Ovary (tissue), 9 donors: Measurements from ENCODE around the gene NFE2L3. TPM values are rescaled to one million over a fixed set of nuclear protein-coding genes. Genes with fewer than 3 reads are reported as not detected.

Source experiments
- DNase-seq, 5 donors: peaks; one replicate each; pipeline ENCODE4 v3.0.0-alpha.2; 2019 to 2020
- H3K27ac ChIP-seq, 2 donors: fragments of 200-600 bp; one replicate each; pipeline versions ENCODE4 v1.5.1 to v1.8.0; 2019 to 2022
- H3K27me3 ChIP-seq: fragments of 200-600 bp; one replicate; pipeline ENCODE4 v1.8.0; 2022
- H3K36me3 ChIP-seq: fragments of 200-600 bp; sonication (generic); one replicate; pipeline ENCODE4 v1.5.1; 2019
- H3K4me1 ChIP-seq: one replicate; pipeline ENCODE4 v1.8.1; 2013; ENCODE audit warnings: mild to moderate bottlenecking, moderate library complexity; ENCODE audit not compliant: insufficient read depth
- H3K4me3 ChIP-seq: fragments of 200-600 bp; sonication (generic); one replicate; pipeline ENCODE4 v1.5.1; 2017
- H3K9me3 ChIP-seq, 2 donors: fragments of 200-600 bp in 1 of 2; sonication (generic) in 1 of 2; one replicate each; pipeline versions ENCODE4 v1.5.1 to v1.8.1; 2013 to 2019; ENCODE audit warnings: mild to moderate bottlenecking in 1 of 2, moderate library complexity in 1 of 2
- EP300 ChIP-seq: sonication (generic); formaldehyde crosslinking; IDR thresholded peaks from one replicate; pipeline ENCODE4 v1.6.1; 2017; ENCODE audit warnings: antibody characterized with exemption
- POLR2A ChIP-seq: fragments of 450-650 bp; IDR thresholded peaks from one replicate; pipeline ENCODE4 v1.6.1; 2017; ENCODE audit warnings: antibody characterized with exemption, mild to moderate bottlenecking, moderate library complexity
- WGBS, 3 donors: extraction: QIAGEN DNeasy Blood & Tissue Kit in 1 of 3; methylation state at CpG; one replicate each; pipeline versions ENCODE4 v1.1.5 to v1.1.7; 2013 to 2017; 5-methylcytosine and 5-hydroxymethylcytosine counted together
- intact Hi-C, 4 donors: fragments of 100-400 bp; cut with DNase I; formaldehyde crosslinking; loops; one replicate each; pipeline versions ENCODE4 v1.11.0 to v1.15.1; 2022 to 2023
- polyA plus RNA-seq, 2 donors: library from polyadenylated mRNA; stranded (reverse); fragments of 200-250 nt in 1 of 2; fragments of 350-450 nt in 1 of 2; fragmentation: Illumina TruSeq in 1 of 2; extraction: RNeasy Lipid Tissue Mini Kit (QIAGEN cat#74804) in 1 of 2; gene quantifications; one replicate each; pipeline ENCODE4 v1.2.3, GENCODE V29; 2013 to 2014
- total RNA-seq, 7 donors: library from RNA; depleted of rRNA in 2 of 7; stranded (reverse); fragments of >200 nt in 2 of 7; fragmentation: NEBNext Ultra II Directional in 3 of 7; extraction: Animal tissue kit (Norgen Biotek cat#: 25700) in 3 of 7; gene quantifications; one replicate each; pipeline versions ENCODE4 v1.1.0 to v1.2.4, GENCODE V29; 2016 to 2023
- TF ChIP-seq, protein P1 (sequence below), 3 donors: fragments of 450-650 bp in 2 of 3; fragments of 200-600 bp in 1 of 3; IDR thresholded peaks; one replicate each; pipeline versions ENCODE4 v1.5.1 to v1.8.0; 2016 to 2022; ENCODE audit warnings: antibody characterized with exemption in 3 of 3, mild to moderate bottlenecking in 1 of 3
- donor health status: DM: no; HTN: no; CAD: no; lungs with moderate emphysema.
- donor health status: DM: no; HTN: no; CAD: no.
- donor health status: Bipolar disorder and iron deficiency.
- donor health status: DM: yes; HTN: yes; CAD: no.
- donor health status: DM: no; HTN: no; CAD: no.
- donor health status: DM: yes; HTN: yes; CAD: no.

NFE2L3 gene
- total and polyA plus RNA-seq, 9 donors = 0.45 to 6.1 (median 1.1) TPM

DNA sequence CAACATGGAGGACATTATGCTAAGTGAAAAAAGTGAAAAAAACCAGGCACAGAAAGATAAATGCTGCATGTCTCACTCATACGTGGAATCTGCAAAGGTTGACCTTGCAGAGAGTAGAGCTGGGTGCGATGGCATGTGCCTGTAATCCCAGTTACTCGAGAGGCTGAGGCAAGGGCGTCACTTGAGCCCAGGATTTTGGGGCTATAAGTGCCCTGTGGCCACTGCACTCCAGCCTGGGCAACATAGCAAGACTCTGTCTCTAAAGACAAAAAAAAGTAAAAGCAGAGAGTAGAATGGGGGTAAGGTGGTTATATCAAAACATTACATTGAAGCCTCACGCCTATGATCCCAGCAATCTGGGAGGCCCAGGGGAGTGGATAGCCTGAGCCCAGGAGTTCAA lies 72.4 kb downstream of the NFE2L3 start:
- TF ChIP-seq, protein P1, sequence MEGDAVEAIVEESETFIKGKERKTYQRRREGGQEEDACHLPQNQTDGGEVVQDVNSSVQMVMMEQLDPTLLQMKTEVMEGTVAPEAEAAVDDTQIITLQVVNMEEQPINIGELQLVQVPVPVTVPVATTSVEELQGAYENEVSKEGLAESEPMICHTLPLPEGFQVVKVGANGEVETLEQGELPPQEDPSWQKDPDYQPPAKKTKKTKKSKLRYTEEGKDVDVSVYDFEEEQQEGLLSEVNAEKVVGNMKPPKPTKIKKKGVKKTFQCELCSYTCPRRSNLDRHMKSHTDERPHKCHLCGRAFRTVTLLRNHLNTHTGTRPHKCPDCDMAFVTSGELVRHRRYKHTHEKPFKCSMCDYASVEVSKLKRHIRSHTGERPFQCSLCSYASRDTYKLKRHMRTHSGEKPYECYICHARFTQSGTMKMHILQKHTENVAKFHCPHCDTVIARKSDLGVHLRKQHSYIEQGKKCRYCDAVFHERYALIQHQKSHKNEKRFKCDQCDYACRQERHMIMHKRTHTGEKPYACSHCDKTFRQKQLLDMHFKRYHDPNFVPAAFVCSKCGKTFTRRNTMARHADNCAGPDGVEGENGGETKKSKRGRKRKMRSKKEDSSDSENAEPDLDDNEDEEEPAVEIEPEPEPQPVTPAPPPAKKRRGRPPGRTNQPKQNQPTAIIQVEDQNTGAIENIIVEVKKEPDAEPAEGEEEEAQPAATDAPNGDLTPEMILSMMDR (IDR thresholded peaks at IDR 0.05) = no peak
- TF ChIP-seq POLR2A (no peak), EP300 (no peak)
- Histone ChIP-seq H3K4me3 (no peak overlapping the region), H3K27me3 (no peaks in the 10 kb centered on the region), H3K27ac (no peak overlapping the region), H3K4me1 (no peaks in the 10 kb centered on the region), H3K36me3 (no peaks in the 10 kb centered on the region), H3K9me3 (no peaks in the 10 kb centered on the region)
- intact Hi-C loops = no loop called here
- WGBS, 3 donors = 66 to 74% (median 67%) methylated on average over 5 of the region's 5 CpGs
- no peak for DNase-seq

DNA sequence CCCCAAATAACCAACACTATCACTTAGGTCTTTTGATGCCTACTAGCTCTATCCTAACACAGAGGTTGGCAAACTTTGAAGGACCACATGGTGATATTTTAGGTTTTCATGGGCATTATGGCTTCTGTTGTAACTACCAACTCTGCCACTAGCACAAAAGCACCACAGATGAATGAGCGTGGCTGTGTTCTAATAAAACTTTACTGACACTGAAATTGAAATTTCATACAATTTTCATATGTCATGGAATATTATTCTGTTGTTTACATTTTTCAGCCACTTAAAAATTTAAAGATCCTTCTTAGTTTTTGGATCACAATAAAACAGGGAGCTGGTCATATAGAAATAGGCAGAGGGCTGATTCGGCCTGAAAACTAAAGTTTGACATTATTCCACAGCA lies 76.0 kb downstream of the NFE2L3 start:
- TF ChIP-seq POLR2A = no peak
- TF ChIP-seq EP300 = no peak
- TF ChIP-seq, protein P1 (IDR thresholded peaks at IDR 0.05) = no peak
- Histone ChIP-seq H3K4me3 (no peak overlapping the region), H3K9me3 (no peaks in the 10 kb centered on the region)

DNA sequence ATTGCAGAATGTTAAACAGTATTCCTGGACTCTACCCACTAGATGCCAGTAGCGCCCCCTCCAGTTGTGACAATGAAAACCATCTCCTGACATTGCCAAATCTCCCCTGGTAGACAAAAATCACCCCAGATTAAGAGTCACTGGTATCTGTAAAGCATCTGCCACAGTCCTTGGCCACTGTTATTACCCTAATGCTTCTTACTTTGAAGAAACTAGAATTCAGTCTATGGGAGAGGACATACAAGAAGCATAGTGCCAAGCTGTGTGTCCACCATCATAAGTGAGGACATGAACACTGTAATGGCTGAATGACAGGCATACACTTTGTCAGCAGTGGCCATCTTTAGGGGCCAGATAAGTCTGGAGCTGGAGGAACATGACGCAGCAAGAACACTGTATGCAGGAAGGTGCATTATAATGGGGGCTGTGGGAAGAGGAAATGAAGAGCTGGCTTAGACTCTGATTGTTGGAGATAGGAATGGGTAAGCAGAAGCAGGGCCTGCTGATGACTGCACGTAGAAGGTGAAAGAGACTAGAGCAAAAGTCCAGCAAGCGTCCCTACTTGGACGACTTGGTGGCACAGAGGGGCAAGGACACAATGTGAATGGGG lies 82.0 kb downstream of the NFE2L3 start:
- no peak for DNase-seq

More for the DNA sequence above, 76.0 kb downstream of the NFE2L3 start:
- Histone ChIP-seq H3K4me1 (no peaks in the 10 kb centered on the region), H3K27ac (no peak overlapping the region), H3K27me3 (no peaks in the 10 kb centered on the region), H3K36me3 (no peaks in the 10 kb centered on the region)
- WGBS, 3 donors = 89 to 96% (median 94%) methylated on average over 2 of the region's 2 CpGs
- intact Hi-C loops = no loop called here
- no peak for DNase-seq

More for the DNA sequence above, 82.0 kb downstream of the NFE2L3 start:
- intact Hi-C loops = no loop called here
- no peaks in the 10 kb centered on the region for H3K4me1 ChIP-seq
- 78 to 83% (median 79%) methylated on average over 5 of the region's 5 CpGs for WGBS, 3 donors
- H3K9me3 ChIP-seq = no peaks in the 10 kb centered on the region
- TF ChIP-seq POLR2A = no peak
- TF ChIP-seq, protein P1 (IDR thresholded peaks at IDR 0.05) = no peak
- TF ChIP-seq EP300 = no peak
- H3K27ac ChIP-seq = no peak overlapping the region
- no peak overlapping the region for H3K4me3 ChIP-seq
- no peaks in the 10 kb centered on the region for H3K36me3 ChIP-seq
- no peaks in the 10 kb centered on the region for H3K27me3 ChIP-seq

Other genes with a start within 250 kb of the NFE2L3 start
- 100 to 1,000 TPM; 236 to 451 (median 368) TPM for gene HNRNPA2B1, start 48.5 kb downstream of the NFE2L3 start, total RNA-seq
- gene HNRNPA2B1, start 48.5 kb downstream of the NFE2L3 start, polyA plus RNA-seq = 100 to 1,000 TPM; 483 to 659 TPM
- 100 to 1,000 TPM in 3 of 7 donors, 10 to 100 TPM in 4; 71.7 to 133 (median 98.8) TPM for gene CBX3, start 49.5 kb downstream of the NFE2L3 start, total RNA-seq
- gene CBX3, start 49.5 kb downstream of the NFE2L3 start, polyA plus RNA-seq = 10 to 100 TPM; 73.3 to 90.3 TPM
- 1 to 10 TPM; 1.1 to 6.0 (median 2.0) TPM for gene SNX10, start 139.7 kb downstream of the NFE2L3 start, total RNA-seq
- 1 to 10 TPM; 1.5 to 6.4 TPM for gene SNX10, start 139.7 kb downstream of the NFE2L3 start, polyA plus RNA-seq